Ascending aorta (tissue), 2 donors: Measurements from ENCODE around the gene NAV2. TPM values are rescaled to one million over a fixed set of nuclear protein-coding genes. Genes with fewer than 3 reads are reported as not detected.

Experiments
- DNase-seq, 2 donors: peaks; one replicate each; pipeline ENCODE4 v3.0.0-alpha.2; 2019; ENCODE audit warnings: low spot score in 2 of 2
- H3K27ac ChIP-seq, 2 donors: fragments of 200-600 bp; sonication (generic); one replicate each; pipeline ENCODE4 v1.5.1; 2016 to 2017; ENCODE audit warnings: mild to moderate bottlenecking in 1 of 2
- H3K27me3 ChIP-seq: fragments of 200-600 bp; sonication (generic); one replicate; pipeline ENCODE4 v1.5.1; 2017
- H3K36me3 ChIP-seq, 2 donors: fragments of 200-600 bp; sonication (generic); one replicate each; pipeline ENCODE4 v1.5.1; 2016
- H3K4me1 ChIP-seq, 2 donors: fragments of 200-600 bp; sonication (generic); one replicate each; pipeline ENCODE4 v1.5.1; 2016 to 2017; ENCODE audit warnings: mild to moderate bottlenecking in 1 of 2
- H3K4me3 ChIP-seq, 2 donors: fragments of 200-600 bp; sonication (generic); one replicate each; pipeline ENCODE4 v1.5.1; 2016 to 2017; ENCODE audit warnings: mild to moderate bottlenecking in 1 of 2
- H3K9me3 ChIP-seq, 2 donors: fragments of 200-600 bp; sonication (generic); one replicate each; pipeline ENCODE4 v1.5.1; 2016
- intact Hi-C: fragments of 100-400 bp; cut with DNase I; formaldehyde crosslinking; loops from one replicate; pipeline ENCODE4 v1.15.1; 2023
- total RNA-seq: library from RNA; depleted of rRNA; stranded (reverse); fragments of >200 nt; gene quantifications from one replicate; pipeline ENCODE4 v1.1.0, GENCODE V29; 2016
- TF ChIP-seq, protein P1 (sequence below), 3 experiments: fragments of 200-600 bp in 2 of 3; fragments of 450-650 bp in 1 of 3; sonication (generic) in 2 of 3; IDR thresholded peaks; one replicate each; pipeline ENCODE4 v1.5.1; 2016 to 2019; ENCODE audit warnings: antibody characterized with exemption in 3 of 3, mild to moderate bottlenecking in 1 of 3, moderate library complexity in 1 of 3

NAV2 gene
- total RNA-seq, 1 donor from 2014 or later: 62.6 TPM

DNA sequence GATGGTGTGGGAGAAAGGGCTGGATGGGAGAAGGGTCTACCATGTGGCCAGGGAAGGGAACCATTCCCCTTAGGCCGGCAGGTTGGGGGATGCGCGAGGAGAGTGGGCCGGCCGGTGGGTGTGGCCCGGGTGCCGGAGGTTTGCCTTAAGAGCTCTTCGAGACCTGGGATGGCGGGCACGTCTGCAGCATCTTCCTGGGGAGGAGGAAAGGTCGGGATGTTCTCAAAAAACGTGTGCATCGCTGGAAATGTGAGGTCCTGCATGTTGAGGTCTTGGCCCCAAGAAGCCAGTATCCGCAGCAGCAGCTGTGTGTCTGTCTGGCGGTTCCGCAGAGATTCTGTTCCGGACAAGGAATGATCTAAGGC is 1.4 kb downstream of the NAV2 start:
- DNase-seq: no peak

DNA sequence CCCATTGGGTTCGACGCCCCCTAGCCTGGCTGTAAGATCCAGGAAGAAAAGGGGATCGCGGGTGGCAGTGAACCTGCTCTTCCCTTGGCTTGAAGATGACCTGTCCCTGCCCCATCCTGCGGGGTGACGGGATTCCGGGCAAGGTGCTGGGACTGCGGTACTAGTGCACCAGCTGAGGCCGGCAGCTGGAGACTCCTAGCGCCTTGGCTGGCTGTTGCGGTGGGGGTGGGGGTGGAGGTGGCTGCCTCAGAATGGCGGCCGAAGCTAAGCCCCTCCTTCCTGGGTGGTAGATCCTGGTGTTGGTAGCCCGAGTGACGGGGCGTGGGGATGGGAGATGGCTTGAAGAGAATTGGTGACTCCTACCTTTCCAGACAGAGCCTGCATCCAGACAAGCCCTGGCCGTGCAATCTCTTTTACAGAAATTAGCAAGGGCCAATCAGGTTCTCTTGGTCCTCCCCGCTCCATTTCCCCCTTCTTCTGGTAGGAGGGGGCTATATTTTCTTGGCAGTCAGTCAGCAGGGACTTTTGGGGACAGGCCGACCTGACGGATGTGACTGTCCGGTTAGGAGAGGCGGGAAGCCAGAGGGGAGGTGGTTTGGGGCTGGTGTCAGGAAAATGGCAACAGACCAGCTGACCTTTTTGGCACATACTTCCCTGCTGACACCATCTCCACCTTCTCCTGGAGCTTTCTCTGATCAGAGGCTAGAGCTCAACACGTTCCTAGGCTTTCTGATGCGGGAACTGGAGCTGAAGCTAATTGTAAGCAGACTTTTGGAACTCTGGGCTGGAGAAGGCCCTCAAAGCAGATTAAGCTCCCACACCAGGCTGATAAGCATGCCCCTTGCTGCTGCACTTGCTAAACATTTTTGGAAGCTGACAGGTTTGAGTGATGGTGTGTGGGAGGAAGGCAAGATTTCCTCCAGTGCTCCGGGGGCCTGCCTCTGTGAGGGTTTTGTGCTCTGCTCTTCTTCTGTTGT is 2.0 kb downstream of the NAV2 start:
- TF ChIP-seq, protein P1, sequence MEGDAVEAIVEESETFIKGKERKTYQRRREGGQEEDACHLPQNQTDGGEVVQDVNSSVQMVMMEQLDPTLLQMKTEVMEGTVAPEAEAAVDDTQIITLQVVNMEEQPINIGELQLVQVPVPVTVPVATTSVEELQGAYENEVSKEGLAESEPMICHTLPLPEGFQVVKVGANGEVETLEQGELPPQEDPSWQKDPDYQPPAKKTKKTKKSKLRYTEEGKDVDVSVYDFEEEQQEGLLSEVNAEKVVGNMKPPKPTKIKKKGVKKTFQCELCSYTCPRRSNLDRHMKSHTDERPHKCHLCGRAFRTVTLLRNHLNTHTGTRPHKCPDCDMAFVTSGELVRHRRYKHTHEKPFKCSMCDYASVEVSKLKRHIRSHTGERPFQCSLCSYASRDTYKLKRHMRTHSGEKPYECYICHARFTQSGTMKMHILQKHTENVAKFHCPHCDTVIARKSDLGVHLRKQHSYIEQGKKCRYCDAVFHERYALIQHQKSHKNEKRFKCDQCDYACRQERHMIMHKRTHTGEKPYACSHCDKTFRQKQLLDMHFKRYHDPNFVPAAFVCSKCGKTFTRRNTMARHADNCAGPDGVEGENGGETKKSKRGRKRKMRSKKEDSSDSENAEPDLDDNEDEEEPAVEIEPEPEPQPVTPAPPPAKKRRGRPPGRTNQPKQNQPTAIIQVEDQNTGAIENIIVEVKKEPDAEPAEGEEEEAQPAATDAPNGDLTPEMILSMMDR (IDR thresholded peaks at IDR 0.05): no peak
- Histone ChIP-seq H3K27ac (peak overlapping the region; percentile 97 to 98), H3K9me3 (no peaks in the 10 kb centered on the region), H3K36me3 (no peaks in the 10 kb centered on the region), H3K4me3 (peak overlapping the region; percentile 92 to 98), H3K27me3 (no peaks in the 10 kb centered on the region), H3K4me1 (peaks cover 0 to 20% of the 10 kb centered on the region in 2 donors)
- peak; percentile 59 to 92 for DNase-seq
- intact Hi-C loops: loop anchor here (1.0 to 5.0 kb wide), 4 partner anchors 11 to 150 kb away; no protein-coding TSS in a partner anchor

More for the DNA sequence above, 1.4 kb downstream of the NAV2 start:
- Histone ChIP-seq H3K9me3 (no peaks in the 10 kb centered on the region), H3K4me1 (peaks cover 0 to 19% of the 10 kb centered on the region in 2 donors), H3K27me3 (no peaks in the 10 kb centered on the region), H3K4me3 (peak overlapping the region; percentile 92 to 98), H3K36me3 (no peaks in the 10 kb centered on the region), H3K27ac (peak overlapping the region; percentile 97 to 98)
- TF ChIP-seq, protein P1 (IDR thresholded peaks at IDR 0.05): no peak
- intact Hi-C loops: loop anchor here (1.0 to 5.0 kb wide), 2 partner anchors 137 to 150 kb away; no protein-coding TSS in a partner anchor

DNA sequence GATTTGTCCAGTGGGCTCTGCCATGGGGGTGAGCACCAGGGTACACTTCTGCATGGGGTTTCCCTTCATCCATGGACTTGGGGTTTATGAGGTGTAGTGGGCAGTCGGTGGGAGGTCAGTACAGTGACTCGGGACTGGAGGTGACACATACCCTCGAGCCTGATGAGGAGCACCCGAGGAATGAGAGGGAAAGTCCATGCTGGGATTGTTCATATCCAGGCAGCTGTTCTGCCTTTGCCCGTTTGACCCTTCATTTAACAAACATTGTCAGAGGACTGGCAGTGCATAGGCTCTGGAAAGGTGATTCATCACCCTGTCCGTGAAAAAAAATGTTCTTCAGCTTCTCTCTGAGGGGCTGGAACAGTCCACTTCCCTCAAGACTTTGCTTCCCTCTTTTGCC is 2.7 kb downstream of the NAV2 start:
- no peaks in the 10 kb centered on the region for H3K27me3 ChIP-seq
- H3K9me3 ChIP-seq: no peaks in the 10 kb centered on the region
- no peaks in the 10 kb centered on the region for H3K36me3 ChIP-seq
- intact Hi-C loops: loop anchor here (1.0 kb wide), 2 partner anchors 10 to 119 kb away; no protein-coding TSS in a partner anchor
- TF ChIP-seq, protein P1 (IDR thresholded peaks at IDR 0.05): no peak
- DNase-seq: peak; percentile 59 to 88
- H3K4me1 ChIP-seq: peaks cover 0 to 24% of the 10 kb centered on the region in 2 donors
- H3K27ac ChIP-seq: peak overlapping the region; percentile 97 to 98
- H3K4me3 ChIP-seq: peak overlapping the region; percentile 92 to 98

DNA sequence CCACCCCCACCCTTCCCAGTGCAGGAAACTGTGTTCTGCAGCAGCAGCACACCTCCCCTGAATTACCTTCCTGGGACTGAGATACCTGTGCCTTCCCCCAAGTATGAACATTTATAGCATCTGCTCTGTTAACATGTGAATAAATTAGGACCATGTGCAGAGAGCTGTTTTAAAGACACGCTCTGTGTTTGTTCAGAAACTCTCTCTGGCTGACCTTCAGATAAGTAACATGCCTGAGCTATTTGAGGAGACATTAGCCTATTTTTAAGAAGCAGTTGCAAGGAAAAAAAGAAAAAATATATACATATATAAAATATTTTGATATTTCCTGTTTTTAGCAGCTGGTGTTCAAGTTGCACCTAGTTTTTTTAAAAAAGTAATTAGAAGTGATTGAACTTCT is 5.4 kb downstream of the NAV2 start:
- no peak for DNase-seq
- H3K27ac ChIP-seq: peak overlapping the region; percentile 97 to 98
- H3K36me3 ChIP-seq: peaks cover 0 to 5% of the 10 kb centered on the region in 2 donors
- intact Hi-C loops: no loop called here
- peaks cover 4 to 39% of the 10 kb centered on the region in 2 donors for H3K4me1 ChIP-seq
- H3K9me3 ChIP-seq: no peaks in the 10 kb centered on the region
- H3K27me3 ChIP-seq: no peaks in the 10 kb centered on the region
- H3K4me3 ChIP-seq: peak overlapping the region in 1 of 2 donors; percentile 98
- TF ChIP-seq, protein P1 (IDR thresholded peaks at IDR 0.05): no peak

DNA sequence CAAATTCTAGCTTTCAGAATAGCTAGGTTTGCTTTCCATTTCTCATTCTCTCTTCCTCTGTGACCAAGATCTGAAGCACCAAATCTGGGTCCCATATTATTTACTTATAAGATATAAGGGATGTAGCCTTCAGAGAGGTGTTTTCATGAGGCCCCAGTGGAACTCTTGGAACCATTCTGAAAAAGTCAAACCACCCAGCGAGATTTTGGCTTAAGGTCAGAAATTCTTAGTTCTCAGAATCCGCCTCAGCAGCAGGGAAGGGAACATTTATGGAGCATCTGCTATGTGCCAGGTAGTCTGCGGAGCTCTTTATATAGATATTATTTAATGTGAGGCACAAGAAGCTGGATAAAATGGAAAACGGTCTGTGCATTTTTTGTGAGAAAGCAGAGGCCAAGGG is 6.3 kb downstream of the NAV2 start:
- Histone ChIP-seq H3K27ac (peak overlapping the region; percentile 97 to 98), H3K27me3 (no peaks in the 10 kb centered on the region), H3K36me3 (peaks cover 0 to 5% of the 10 kb centered on the region in 2 donors), H3K9me3 (no peaks in the 10 kb centered on the region), H3K4me3 (peak overlapping the region in 1 of 2 donors; percentile 98), H3K4me1 (peaks cover 10 to 48% of the 10 kb centered on the region in 2 donors)
- TF ChIP-seq, protein P1 (IDR thresholded peaks at IDR 0.05): no peak
- intact Hi-C loops: no loop called here
- DNase-seq: no peak
